GM10248 (cell line): Measurements from ENCODE around the gene SLC37A2.

ENCODE experiments used
- CTCF ChIA-PET: fragments of 300-600 bp; sonication (Branson Sonifier 250); formaldehyde crosslinking; extraction: SDS; loops from one replicate; lab custom pipeline; 2021; ENCODE audit warnings: antibody characterized with exemption; lab: Yijun Ruan, JAX
- POLR2A ChIA-PET: fragments of 350-650 bp; sonication (Branson Sonifier 250); formaldehyde crosslinking; extraction: SDS; loops from one replicate; lab custom pipeline; 2020; ENCODE audit warnings: antibody characterized with exemption; lab: Yijun Ruan, JAX
- DNase-seq: peaks from one replicate; pipeline ENCODE4 v3.0.0; 2012; ENCODE audit errors: extremely low spot score
- CTCF ChIP-seq: IDR thresholded peaks from 2 replicates; pipeline ENCODE4 v1.5.1; 2012; ENCODE audit warnings: mild to moderate bottlenecking, low read depth; ENCODE audit errors: extremely low read depth, missing control alignments, control extremely low read depth

The SLC37A2 gene

DNA sequence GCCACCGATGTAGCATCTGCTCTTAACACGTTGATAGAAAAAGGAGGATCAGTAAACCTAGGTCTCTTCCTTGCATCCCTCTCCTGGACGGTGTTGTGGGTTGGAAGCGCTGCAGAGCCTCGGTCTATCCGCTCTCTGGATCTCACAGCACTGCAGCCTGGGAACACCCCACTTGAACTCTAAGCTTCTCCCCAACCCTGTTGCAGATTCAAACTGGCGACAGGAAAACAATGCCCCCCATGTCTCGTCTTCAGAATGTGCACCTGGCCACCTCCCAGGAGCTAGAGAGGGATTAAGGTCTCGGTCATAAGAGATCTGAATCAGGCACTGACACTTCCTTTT lies 47.9 kb downstream of the SLC37A2 start:
- no peak for DNase-seq
- ChIA-PET CTCF (interaction anchor here (0.7 to 6.3 kb wide), 9 partner anchors 8 to 39 kb away, joined by 3 to 57 read pairs (median 6); no protein-coding TSS in a partner anchor), POLR2A (interaction anchor here (0.9 to 1.1 kb wide), 2 partner anchors 38 to 48 kb away, joined by 4 to 5 read pairs; partner anchors contain the start of gene SLC37A2)
- no peak for TF ChIP-seq CTCF

DNA sequence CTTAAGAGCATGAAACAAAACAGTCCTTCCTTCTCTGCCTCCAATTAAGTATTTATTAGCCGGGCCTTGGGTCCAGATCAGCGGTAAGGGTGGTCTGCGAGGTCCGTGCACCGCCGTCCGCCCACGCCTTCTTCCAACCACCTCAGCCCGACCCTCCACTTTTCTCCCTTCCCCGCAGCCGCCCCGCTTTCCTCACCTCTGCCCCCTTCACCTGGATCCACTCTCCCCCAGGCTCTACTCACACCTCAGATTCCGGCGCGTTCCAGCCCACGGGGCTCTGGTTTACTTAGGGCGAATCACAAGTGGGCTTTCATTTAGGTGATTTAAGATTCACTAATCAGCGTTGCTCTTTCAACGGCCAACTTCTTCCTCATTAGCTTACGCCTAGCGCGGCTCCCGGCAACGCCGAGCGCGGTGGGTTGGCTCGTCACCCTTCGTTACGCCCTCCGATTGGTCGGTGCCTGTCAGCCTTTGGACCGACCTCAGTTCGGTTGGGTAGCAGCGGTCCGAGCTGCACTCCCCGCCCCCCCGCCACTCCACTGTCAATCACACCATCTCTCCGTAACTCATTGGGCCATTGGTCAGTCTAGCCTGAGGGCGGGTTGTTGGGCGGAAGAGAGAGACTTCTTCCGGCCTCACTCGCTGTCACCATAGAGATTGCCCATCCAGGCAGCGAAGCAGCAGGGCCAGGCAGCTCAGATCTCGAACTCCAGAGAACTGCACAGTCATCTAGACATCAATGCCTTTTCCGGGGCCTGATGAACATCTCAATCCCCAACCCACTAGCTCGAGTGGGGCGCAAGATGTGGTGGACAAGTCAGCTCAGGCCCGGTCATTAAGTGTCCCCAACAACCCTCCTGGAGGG lies 48.5 kb downstream of the SLC37A2 start, which contains the start of gene TMEM218:
TMEM218 (minus strand) TSS at position 284 of the 865 bp plus-strand sequence. CDS start 9,385 bp downstream, outside the sequence.
- peak; percentile 95 for DNase-seq
- POLR2A ChIA-PET = interaction anchor here (0.9 to 1.2 kb wide), 4 partner anchors 39 to 157 kb away, joined by 3 to 5 read pairs (median 4); partner anchors contain the start of genes CCDC15 and SLC37A2
- CTCF ChIA-PET = interaction anchor here (0.7 to 6.3 kb wide), 10 partner anchors 9 to 39 kb away, joined by 3 to 57 read pairs (median 6); no protein-coding TSS in a partner anchor
- TF ChIP-seq CTCF = no peak

DNA sequence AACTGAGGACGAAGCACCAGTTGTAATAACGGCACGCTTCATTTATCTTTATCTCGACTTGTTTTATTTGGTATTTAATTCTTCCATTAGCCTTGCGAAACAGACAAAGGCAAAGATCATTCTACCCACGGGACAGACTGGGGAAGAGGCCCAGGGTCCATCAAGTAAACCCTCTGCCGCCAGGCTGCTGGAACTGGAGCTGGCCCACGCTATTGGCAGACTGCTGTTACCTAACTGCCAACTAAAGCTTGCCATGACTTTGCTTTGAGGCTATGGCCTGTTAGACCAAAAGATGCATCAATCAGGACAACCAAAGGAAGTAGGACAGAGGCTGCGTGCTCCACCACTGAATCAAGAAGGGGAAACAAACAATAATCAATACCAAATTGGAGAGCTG lies 49.1 kb downstream of the SLC37A2 start:
- ChIA-PET CTCF (interaction anchor here (1.1 to 6.3 kb wide), 7 partner anchors 10 to 29 kb away, joined by 3 to 57 read pairs (median 5); no protein-coding TSS in a partner anchor), POLR2A (interaction anchor here (1.0 to 1.2 kb wide), 3 partner anchors 40 to 158 kb away, joined by 3 to 5 read pairs (median 4); partner anchors contain the start of gene CCDC15)
- TF ChIP-seq CTCF = no peak
- no peak for DNase-seq

GRCh38 chr11:125114518-125114917 lies 51.4 kb downstream of the SLC37A2 start:
- DNase-seq = no peak
- TF ChIP-seq CTCF = no peak
- ChIA-PET POLR2A (no interaction called here), CTCF (interaction anchor here (0.6 to 6.3 kb wide), 7 partner anchors 11 to 236 kb away, joined by 3 to 57 read pairs (median 3); no protein-coding TSS in a partner anchor)

- DNase-seq = no peak
- no peak for TF ChIP-seq CTCF
- POLR2A ChIA-PET = no interaction called here
- CTCF ChIA-PET = interaction anchor here (0.7 to 2.7 kb wide), 6 partner anchors 10 to 157 kb away, joined by 3 to 17 read pairs (median 4); no protein-coding TSS in a partner anchor
Measured at GRCh38 chr11:125117429-125117828, 54.3 kb downstream of the SLC37A2 start.
